GM19438 (cell line): ENCODE data around the gene BZW2.
"Not testable (repeated sequence)": the region's sequence is repeated elsewhere in the genome, so short reads cannot be mapped to it uniquely, and the experiment has no call there.

Experiments used
- ATAC-seq: cut with Tn5 transposase; IDR thresholded peaks from one replicate; pipeline ENCODE4 v1.9.1; 2021; ENCODE audit warnings: low read depth; ENCODE audit not compliant: unreplicated experiment

The BZW2 gene

DNA sequence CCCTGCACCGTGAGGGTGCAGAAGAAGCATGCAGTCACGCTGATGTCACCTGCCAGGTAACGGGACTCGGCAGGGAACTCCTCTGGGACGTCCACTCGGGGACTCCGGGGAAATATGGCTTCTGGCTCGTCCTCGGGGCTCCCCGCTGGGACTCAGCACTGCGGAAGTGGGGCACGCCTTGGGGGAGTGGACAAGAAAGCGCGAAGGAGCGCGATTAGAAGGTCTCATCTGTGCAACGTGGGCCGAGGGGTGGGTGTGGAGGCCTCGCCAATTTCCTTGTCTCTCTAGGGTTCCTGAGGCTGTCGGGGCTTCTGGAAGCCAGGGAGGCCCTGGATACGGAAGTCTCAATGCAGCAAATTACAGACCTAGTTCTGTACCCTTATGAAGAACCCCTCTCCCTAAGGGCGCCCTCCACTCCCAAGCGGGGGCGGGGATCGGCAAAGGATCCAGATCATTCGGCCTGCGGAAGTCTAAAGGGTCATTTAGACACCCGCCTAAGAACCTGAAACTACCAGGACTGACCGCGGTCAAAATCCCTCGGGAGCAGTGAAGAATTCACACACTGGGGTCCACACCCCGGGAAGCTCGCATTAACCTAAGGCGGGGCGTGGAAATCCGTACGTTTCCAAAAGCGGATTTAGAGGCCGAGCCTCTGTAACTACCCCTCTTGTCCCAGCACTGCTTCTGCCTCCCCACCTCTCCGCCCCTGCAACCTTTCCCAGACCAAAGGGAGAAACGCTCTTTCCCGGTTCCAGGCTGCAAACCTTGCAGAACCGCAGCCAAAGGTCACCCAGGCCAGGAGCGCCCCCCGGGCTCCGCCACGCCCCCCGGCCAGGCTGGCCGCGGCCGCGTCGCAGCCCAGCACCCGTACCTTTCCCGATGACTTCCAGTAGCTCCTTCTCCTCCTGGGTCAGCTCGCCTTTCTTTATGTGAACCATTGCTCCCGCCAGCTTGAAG is 1.1 kb upstream of the BZW2 start:
- ATAC-seq, result peak; percentile 16

- ATAC-seq, result no peak
Observed at GRCh38 chr7:16646472-16647072, 591 bp downstream of the BZW2 start.

DNA sequence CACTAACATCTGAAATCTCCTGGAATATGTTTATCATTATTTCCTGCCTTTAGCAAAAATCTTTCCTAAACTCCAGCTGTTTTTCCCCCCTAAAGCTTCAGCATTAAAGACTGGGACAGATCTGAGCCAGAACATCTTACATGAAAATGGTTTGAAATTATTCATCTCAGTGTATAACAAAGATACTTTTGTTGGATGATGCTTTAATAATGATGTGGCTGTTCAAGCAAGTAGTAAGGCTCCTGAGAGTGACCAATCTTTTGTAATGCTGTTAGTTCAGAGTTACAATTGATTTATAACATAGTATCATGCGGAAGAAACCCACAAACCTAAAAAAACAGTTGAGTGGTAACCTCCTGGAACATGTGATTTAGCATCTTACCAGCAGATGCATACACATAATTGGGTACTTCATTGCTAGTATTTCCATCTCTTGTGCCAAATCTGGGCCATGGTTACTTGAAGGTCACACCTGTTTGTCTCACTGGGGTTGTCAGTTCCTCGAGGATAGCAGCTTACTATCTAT is 1.5 kb downstream of the BZW2 start:
- ATAC-seq, result no peak

GRCh38 chr7:16648551-16648950 is 2.6 kb downstream of the BZW2 start:
- no peak for ATAC-seq

DNA sequence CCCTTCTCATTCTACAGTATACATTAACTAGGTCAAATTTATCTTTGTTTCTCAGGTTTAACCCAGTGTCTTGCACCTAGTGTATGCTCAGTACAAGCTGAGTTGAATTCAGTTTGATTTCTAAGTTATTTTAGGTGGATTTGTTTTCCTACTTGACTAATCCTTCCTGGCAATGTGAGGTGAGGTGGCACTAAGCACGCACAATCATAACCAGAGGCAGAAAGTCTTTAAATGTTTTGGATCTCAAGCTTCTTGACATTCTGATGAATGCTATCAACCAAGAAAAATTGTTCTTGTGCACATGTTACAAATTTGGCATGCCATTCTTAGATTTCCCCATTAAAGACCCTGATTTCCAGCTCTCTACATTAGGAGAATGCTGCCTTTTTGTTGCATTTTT is 3.2 kb downstream of the BZW2 start:
- no peak for ATAC-seq

- ATAC-seq, result no peak
Observed at GRCh38 chr7:16650266-16650665, 4.3 kb downstream of the BZW2 start.

DNA sequence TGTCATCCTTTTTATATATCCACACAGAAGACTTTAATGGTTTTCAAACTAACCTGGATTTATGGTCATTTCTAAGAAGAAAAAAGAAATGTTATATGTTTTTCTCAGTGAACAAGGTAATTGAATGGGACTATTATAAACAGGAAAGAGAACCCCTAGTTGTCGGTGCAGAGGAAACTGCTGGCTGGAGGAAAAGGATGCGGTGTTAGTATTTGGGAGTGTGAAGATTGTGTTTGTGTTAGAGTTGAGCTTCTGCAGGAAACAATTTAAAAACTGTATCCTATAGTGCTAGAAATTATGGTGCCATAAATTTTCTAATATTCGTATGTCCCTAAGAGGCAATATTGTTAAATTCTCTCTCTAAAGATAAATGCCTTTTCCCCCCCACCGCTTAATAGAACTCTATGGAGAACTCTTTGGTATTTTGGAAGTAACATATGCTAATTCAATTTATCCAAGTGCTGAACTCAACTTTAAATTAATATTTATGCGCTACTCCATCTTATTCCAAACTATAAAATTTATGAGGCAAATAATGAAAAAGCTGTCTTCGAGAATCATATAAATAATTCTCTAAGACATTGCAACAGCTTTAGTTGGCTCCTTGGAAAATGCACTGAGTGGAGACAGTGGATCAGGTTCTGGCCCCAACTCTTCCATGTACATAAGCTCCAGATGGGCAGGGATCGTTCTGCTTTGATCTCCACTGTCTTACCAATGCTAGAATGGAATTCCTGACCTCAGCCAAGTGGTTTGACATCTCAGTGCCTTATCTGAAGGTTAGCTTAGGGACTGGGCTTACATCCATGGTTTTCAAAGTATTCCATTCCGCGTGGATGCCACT is 5.6 kb downstream of the BZW2 start:
- no peak for ATAC-seq

- ATAC-seq, result no peak
Observed at GRCh38 chr7:16652240-16652583, 6.2 kb downstream of the BZW2 start.

DNA sequence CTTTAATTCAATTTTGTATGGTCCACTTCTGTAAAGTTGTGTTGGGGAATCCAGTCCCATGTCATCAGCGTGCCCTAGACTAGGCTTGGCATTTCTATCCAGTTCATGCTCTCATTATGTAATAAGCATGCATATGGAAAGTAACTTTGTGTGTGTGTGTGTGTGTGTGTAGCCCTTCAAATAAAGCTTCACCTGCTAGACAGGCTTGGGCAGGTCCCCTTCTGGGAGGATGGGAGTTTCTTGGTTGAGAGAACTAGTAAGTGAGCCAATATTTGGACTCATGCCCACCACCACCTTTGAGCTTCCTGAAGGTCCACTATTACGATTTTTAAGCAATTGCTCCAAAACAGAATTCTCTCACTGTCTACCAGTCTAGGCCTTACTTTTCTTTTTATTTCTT is 6.9 kb downstream of the BZW2 start:
- ATAC-seq, result no peak

DNA sequence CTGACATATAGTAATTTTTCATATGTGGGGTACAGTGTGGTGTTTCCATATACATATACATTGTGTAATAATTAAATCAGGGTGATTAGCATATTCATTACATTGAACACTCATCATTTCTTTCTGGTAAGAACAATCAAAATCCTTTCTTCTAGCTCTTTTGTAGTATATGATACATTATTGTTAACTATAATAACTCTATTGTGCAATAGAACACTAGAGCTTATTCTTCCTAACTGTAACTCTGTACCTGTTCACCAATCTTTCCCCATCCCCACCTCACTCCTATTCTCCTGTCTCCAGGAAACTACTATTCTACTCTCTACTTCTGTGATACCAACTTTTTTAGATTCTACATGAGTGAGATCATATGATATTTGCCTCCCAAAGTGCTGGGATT is 9.4 kb downstream of the BZW2 start:
- ATAC-seq, result no peak

- no peak for ATAC-seq
Observed at GRCh38 chr7:16656141-16656540, 10.2 kb downstream of the BZW2 start.

GRCh38 chr7:16657656-16658279 is 11.8 kb downstream of the BZW2 start:
- ATAC-seq, result no peak

DNA sequence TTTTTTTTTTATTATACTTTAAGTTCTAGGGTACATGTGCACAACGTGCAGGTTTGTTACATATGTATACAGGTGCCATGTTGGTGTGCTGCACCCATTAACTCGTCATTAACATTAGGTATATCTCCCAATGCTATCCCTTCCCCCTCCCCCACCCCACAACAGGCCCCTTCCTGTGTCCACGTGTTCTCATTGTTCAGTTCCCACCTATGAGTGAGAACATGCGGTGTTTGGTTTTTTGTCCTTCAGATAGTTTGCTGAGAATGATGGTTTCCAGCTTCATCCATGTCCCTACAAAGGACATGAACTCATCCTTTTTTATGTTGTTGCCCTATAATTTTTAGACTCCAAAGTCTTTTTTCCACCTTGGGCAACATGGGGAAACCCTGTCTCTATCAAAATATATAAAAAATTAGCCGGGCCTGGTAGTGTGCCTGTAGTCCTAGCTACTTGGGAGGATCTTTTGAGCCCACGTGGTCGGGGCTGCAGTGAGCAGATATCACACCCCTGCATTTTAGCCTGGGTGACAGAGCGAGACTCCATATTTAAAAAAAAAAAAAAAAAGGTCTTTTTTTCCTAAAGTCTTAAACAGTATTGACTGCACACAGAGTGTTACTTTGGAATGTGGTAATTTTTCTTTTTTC is 14.0 kb downstream of the BZW2 start:
- ATAC-seq, result not testable (repeated sequence)

DNA sequence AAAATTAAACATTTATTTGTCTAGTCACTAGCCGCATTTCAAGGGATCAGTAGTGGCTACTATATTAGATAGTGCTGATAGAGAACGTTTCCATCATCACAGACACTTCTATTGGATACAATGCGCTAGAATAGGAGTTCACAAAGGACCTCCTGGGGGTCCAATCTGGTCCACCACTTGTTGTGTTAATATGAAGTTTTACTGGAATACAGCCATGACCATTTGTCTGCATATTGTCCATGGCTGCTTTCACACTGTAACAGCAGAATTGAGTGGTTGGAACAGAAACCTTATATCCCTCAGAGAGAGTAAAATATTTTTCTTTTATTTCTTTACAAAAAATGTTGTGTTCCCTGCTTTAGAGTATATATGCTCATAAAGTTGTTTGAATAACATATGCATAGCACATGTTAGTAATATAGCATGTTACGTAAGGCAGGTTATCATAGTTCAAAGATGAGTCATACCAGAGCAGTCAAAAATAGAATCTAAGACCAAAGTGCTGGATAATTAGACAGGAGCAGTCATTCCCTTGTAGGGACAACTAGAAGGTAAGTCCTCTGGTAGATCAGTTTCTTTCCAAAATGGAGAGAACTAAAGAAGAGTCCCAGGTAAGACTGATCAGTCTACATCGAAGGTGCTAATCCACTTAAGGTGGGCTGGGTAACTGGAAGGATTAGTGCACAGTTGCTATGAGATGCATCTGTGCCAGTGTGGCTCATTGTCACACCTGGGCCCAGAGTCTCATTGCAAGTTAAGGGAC is 14.9 kb downstream of the BZW2 start:
- ATAC-seq, result no peak

GRCh38 chr7:16661924-16662323 is 15.9 kb downstream of the BZW2 start:
- no peak for ATAC-seq

GRCh38 chr7:16667355-16667754 is 21.4 kb downstream of the BZW2 start:
- no peak for ATAC-seq

DNA sequence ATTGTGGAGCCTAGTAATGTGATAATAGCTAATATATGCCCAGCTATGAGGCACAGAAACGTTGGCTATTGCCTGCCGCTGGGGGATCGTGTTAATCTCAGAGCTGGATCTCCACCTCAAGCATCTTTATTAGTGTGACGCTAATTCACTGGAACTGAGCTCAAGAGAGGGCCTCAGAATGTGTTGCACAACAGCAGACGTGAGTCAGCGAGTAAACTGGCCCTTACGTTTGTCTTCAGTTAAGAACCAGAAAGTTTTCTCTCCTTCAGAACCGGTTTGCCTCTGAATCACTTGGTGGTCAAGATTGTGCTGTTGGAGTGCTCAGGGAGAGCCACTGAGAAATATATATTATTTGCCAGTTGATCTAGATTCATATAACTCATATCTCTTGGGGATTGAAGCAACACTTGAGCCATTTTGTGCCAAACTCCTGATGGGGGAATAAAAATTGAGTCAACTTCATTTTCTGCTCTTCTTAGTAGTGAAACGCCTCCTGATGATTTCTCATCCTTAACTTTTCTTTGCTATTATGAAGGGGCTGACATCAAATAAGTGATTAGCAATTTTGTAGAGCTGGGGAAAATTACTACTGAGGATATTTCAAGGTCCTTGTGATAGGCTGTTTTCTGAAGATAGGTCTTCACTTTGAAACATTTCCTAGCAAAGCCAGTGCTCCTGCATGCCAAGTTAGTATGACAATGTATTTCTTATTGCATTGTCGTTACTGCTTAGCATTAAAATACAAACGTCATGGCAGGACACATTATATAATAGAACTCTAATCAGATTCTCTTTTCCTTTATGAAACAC is 22.3 kb downstream of the BZW2 start:
- ATAC-seq, result no peak

GRCh38 chr7:16668978-16669377 is 23.0 kb downstream of the BZW2 start:
- no peak for ATAC-seq

DNA sequence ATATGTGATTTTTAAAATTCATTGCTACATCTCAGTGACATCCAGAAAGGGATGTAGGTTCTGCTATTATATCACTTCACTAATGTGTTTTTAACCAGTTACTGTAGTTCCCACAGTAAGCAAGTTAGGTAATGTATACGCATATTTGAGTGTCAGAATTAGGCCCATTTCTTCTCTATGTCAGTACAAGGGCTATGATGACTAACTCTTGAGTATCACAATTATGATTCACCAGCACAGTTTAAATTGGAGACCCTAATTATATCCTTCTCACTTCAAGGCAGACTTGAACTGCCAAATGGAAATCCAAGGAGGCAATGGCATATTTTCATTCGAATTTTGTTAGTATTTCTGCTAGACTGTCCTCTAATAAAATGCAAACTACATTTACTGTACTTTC is 23.6 kb downstream of the BZW2 start:
- ATAC-seq, result no peak
